ENCODE measurements around the gene CDH8. TPM values are rescaled to one million over a fixed set of nuclear protein-coding genes. Genes with fewer than 3 reads are reported as not detected.

CDH8 gene
- total RNA-seq, 1 donor from 2014 or later = not detected

DNA sequence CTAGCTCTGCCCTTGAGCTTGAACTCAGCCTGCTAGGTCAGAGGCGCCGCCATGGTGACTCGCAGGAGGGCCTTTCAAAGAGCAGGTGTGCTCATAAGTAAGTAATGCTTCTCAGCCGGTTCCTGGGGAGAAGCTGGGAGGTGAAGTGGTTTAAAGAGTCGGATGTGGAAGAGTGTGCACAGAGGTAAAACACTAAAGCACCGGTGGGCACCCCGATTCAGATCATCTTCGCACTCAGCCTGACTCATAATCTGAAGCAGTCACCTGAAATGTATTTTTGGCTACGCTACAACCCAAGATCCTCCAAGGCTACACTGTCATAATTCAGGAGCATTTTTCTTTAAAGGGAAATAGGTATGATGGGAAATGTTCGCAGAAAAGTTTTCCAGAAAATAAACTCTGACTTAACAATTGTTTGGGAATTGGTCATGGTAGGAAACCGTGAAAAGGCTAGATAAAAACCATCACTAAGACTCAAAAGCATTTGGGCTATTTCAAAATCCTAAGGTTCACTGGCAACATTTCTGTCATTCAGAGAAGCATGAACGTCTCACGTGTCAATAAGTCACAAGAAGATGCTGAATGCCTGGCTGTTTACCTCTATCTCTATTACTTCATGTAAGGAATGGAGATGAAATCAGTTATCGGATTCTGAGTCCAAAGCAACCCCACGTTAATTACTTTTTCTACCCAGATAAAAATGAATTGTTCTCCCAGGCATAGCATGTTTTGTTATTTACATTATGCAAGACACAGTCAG is 17.8 kb downstream of the CDH8 start:
- intact Hi-C loops (cut with DNase I) = no loop called here
- Histone ChIP-seq H3K4me3 (no peak overlapping the region), H3K9me3 (no peaks in the 10 kb centered on the region), H3K27me3 (no peaks in the 10 kb centered on the region), H3K4me1 (no peaks in the 10 kb centered on the region), H3K27ac (no peak overlapping the region), H3K36me3 (no peaks in the 10 kb centered on the region)
- DNase-seq (ENCODE audit: low spot score in 2 of 2) = no peak
- TF ChIP-seq, protein P1, sequence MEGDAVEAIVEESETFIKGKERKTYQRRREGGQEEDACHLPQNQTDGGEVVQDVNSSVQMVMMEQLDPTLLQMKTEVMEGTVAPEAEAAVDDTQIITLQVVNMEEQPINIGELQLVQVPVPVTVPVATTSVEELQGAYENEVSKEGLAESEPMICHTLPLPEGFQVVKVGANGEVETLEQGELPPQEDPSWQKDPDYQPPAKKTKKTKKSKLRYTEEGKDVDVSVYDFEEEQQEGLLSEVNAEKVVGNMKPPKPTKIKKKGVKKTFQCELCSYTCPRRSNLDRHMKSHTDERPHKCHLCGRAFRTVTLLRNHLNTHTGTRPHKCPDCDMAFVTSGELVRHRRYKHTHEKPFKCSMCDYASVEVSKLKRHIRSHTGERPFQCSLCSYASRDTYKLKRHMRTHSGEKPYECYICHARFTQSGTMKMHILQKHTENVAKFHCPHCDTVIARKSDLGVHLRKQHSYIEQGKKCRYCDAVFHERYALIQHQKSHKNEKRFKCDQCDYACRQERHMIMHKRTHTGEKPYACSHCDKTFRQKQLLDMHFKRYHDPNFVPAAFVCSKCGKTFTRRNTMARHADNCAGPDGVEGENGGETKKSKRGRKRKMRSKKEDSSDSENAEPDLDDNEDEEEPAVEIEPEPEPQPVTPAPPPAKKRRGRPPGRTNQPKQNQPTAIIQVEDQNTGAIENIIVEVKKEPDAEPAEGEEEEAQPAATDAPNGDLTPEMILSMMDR (IDR thresholded peaks at IDR 0.05) = no peak

DNA sequence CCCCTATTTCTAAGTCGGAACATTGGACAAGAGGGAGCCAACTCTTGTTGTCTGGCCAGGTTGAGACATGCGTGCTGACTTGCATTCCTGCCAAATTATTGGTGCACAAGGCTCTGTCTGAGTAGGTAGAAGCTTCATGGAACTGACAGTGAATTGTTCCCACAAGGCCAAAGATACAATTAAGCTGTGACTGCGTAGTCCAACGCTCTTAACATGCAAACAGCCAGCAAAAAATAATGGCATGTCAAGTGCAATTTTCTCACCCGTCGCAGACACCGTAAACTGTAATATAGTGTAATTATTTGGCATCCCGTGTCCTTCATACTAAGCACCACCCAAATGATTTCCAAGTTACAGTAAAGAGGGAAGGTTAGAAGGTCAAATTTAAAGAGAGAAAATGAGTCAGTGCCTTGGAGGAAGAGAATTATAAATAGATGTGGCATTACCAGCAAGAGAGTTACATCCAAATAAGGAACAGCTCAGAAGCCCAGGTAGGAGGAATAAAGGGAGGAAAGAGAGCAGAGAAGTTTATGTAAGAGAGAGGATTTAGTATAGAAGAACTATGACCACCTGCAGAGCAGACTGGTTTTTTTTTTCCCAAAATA is 21.8 kb downstream of the CDH8 start:
- Histone ChIP-seq H3K9me3 (no peaks in the 10 kb centered on the region), H3K27ac (no peak overlapping the region), H3K27me3 (no peaks in the 10 kb centered on the region), H3K36me3 (no peaks in the 10 kb centered on the region), H3K4me3 (no peak overlapping the region), H3K4me1 (no peaks in the 10 kb centered on the region)
- TF ChIP-seq, protein P1 (IDR thresholded peaks at IDR 0.05) = no peak
- DNase-seq (ENCODE audit: low spot score in 2 of 2) = no peak
- intact Hi-C loops (cut with DNase I) = no loop called here

DNA sequence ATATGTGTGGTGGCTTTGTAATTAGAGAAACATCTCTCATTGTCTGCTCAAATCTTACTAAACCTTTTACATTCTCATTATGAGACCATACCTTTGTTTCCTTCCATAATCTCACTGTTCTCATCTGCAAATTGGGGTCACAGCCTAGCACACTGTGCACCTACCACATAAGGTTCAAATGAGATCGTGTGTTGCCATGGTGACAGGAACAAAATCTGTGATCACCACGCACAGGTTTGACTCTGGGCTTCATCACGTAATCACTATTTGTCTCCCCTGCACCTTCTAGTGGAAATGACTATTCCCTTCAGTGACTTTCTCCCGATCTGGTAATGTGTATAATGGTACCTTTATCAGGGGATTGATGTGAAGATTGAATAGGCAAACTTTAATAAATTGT is 26.1 kb downstream of the CDH8 start:
- intact Hi-C loops (cut with DNase I) = no loop called here
- H3K36me3 ChIP-seq = no peaks in the 10 kb centered on the region
- H3K27me3 ChIP-seq = no peaks in the 10 kb centered on the region
- DNase-seq (ENCODE audit: low spot score in 2 of 2) = no peak
- TF ChIP-seq, protein P1 (IDR thresholded peaks at IDR 0.05) = no peak
- peaks cover 3 to 4% of the 10 kb centered on the region in 2 donors for H3K4me1 ChIP-seq
- H3K4me3 ChIP-seq = no peak overlapping the region
- no peaks in the 10 kb centered on the region for H3K9me3 ChIP-seq
- no peak overlapping the region for H3K27ac ChIP-seq

DNA sequence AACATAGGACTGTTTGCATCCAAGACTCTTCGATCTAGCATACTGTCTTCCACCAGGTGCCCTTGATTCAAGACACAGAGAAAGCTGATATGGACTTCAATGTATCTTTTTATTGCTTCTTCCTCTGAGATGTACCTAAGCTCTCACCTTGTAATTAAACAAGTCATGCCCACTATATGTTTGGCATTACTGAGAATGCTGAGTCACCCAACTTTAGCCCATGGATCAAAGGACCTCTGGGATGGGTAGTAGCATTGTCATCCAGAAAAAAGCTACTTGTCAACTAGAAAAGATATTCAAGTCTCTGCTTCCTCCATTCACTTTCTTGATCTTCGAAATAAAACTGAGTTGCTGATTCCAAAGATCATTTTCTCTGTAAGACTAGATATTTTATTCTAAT is 37.8 kb downstream of the CDH8 start:
- intact Hi-C loops (cut with DNase I) = no loop called here
- H3K9me3 ChIP-seq = no peaks in the 10 kb centered on the region
- no peaks in the 10 kb centered on the region for H3K27me3 ChIP-seq
- DNase-seq (ENCODE audit: low spot score in 2 of 2) = no peak
- H3K27ac ChIP-seq = no peak overlapping the region
- H3K4me1 ChIP-seq = no peaks in the 10 kb centered on the region
- TF ChIP-seq, protein P1 (IDR thresholded peaks at IDR 0.05) = no peak
- H3K36me3 ChIP-seq = no peaks in the 10 kb centered on the region
- no peak overlapping the region for H3K4me3 ChIP-seq

DNA sequence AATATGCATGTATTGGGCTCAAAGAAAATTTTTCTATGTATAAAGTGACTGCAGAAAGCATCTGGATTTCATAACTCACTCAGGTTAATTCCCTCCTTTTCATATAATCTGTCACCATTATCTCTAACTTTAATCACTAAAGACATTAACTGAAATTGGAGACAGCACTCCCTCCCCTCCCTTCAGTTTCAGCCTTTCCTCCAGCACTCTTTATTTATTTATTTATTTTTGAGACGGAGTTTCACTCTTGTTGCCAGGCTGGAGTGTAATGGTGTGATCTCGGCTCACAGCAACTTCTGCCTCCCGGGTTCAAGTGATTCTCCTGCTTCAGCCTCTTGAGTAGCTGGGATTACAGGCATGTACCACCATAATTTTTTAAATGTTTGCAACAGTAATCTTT is 43.1 kb downstream of the CDH8 start:
- TF ChIP-seq, protein P1 (IDR thresholded peaks at IDR 0.05) = no peak
- Histone ChIP-seq H3K9me3 (no peaks in the 10 kb centered on the region), H3K27me3 (no peaks in the 10 kb centered on the region), H3K4me1 (no peaks in the 10 kb centered on the region), H3K27ac (no peak overlapping the region), H3K4me3 (no peak overlapping the region), H3K36me3 (no peaks in the 10 kb centered on the region)
- no peak for DNase-seq (ENCODE audit: low spot score in 2 of 2)
- intact Hi-C loops (cut with DNase I) = no loop called here

All from ascending aorta (tissue), 2 donors.